ENCODE data around the gene PSMB11.

GRCh38 chr14:23049011-23049410 lies 7.0 kb downstream of the PSMB11 start:
- no peak for TF ChIP-seq EZH2 (IDR thresholded peaks at IDR 0.05; ENCODE audit: borderline replicate concordance, insufficient read depth, low read depth, low read length, poor library complexity, severe bottlenecking)
- TF ChIP-seq, protein P1, sequence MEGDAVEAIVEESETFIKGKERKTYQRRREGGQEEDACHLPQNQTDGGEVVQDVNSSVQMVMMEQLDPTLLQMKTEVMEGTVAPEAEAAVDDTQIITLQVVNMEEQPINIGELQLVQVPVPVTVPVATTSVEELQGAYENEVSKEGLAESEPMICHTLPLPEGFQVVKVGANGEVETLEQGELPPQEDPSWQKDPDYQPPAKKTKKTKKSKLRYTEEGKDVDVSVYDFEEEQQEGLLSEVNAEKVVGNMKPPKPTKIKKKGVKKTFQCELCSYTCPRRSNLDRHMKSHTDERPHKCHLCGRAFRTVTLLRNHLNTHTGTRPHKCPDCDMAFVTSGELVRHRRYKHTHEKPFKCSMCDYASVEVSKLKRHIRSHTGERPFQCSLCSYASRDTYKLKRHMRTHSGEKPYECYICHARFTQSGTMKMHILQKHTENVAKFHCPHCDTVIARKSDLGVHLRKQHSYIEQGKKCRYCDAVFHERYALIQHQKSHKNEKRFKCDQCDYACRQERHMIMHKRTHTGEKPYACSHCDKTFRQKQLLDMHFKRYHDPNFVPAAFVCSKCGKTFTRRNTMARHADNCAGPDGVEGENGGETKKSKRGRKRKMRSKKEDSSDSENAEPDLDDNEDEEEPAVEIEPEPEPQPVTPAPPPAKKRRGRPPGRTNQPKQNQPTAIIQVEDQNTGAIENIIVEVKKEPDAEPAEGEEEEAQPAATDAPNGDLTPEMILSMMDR (IDR thresholded peaks at IDR 0.05) = no peak
